Measurements from ENCODE around the gene CD209. TPM values are rescaled to one million over a fixed set of nuclear protein-coding genes. Genes with fewer than 3 reads are reported as not detected.

The CD209 gene
- total and polyA plus RNA-seq, 2 experiments from 2014 or later = not detected

DNA sequence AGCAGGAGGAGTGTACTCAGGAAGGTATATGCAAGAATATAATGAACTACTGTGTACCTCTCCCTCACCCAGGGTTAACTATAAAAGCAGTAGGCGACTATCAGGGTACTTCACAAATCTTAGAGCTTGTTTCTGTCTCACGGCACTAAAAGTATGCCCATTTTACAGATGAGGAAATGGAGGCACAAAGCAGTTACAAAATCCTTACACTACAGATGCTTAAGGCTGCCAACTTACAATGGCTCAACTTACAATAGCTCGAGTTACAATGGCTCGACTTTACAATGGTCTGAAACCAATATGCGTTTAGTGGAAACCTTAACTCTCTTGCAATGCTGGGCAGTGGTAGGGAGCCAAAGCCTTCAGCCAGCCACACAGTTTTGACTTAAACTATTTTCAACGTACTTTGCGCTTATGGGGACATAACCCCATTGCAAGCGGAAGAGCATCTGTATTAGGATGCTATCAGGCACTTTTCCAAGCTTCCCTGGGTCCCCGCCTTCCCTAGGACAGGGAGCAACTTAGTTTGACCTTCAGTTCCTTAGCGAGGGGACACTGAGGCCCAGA, 49.5 kb downstream of the CD209 start:
- Histone ChIP-seq H3K4me1 (ENCODE audit: insufficient read depth) (no peaks in the 10 kb centered on the region), H3K79me2 (ENCODE audit: insufficient read depth) (no peaks in the 10 kb centered on the region), H3K9me3 (ENCODE audit: low read depth) (no peaks in the 10 kb centered on the region), H3K36me3 (ENCODE audit: low read depth) (no peaks in the 10 kb centered on the region), H3K4me2 (ENCODE audit: unreplicated experiment) (no peak overlapping the region), H4K20me1 (ENCODE audit: insufficient read depth) (no peaks in the 10 kb centered on the region), H3K27me3 (replicated peaks; ENCODE audit: insufficient read depth) (no peaks in the 10 kb centered on the region; the same call in none of the 2 replicates), H2AFZ (no peak overlapping the region), H3K4me3 (no peak overlapping the region), H3F3A (ENCODE audit: insufficient read depth) (no peaks in the 10 kb centered on the region), H3K9me2 (ENCODE audit: insufficient read depth) (no peaks in the 10 kb centered on the region), H3K9ac (no peak overlapping the region), H3K27ac (no peak overlapping the region)
- WGBS, 2 experiments (ENCODE audit: low coverage in 1 of 2, low lambda C conversion rate in 2 of 2, missing lambda C conversion rate in 2 of 2) = 66 to 67% methylated on average over 10 of the region's 10 CpGs
- in situ Hi-C loops (cut with MboI) = no loop called here
- DNase-seq = no peak
- TF ChIP-seq EZH2 (IDR thresholded peaks at IDR 0.05; ENCODE audit: insufficient read depth, poor library complexity, severe bottlenecking) = no peak
- TF ChIP-seq EZH2phosphoT487 (IDR thresholded peaks at IDR 0.05; ENCODE audit: insufficient read depth, low read depth) = no peak

DNA sequence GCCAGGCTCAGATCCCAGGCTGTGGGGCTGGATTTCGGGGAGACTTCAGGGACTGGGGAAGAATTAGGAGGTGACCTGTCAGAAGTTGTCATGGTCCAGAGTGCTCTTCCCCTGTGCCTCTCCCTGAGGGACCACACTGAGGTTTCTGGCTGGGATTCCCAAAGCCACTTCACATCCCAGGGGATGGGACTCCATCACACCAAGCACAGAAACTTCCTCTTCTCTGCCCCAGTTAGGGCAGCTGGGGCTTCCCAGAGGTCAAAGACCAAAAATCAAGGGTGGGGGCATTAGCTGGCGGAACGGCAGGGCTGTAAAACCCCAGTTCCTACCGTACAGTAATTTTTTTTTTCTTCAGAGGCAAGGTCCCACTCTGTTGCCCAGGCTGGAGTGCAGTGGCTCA, 52.8 kb downstream of the CD209 start:
- no peak overlapping the region for H3K4me2 ChIP-seq (ENCODE audit: unreplicated experiment)
- no peak for TF ChIP-seq EZH2phosphoT487 (IDR thresholded peaks at IDR 0.05; ENCODE audit: insufficient read depth, low read depth)
- no peak for TF ChIP-seq EZH2 (IDR thresholded peaks at IDR 0.05; ENCODE audit: insufficient read depth, poor library complexity, severe bottlenecking)
- no peaks in the 10 kb centered on the region for H3F3A ChIP-seq (ENCODE audit: insufficient read depth)
- WGBS, 2 experiments (ENCODE audit: low coverage in 1 of 2, low lambda C conversion rate in 2 of 2, missing lambda C conversion rate in 2 of 2) = 38% methylated on average over 4 of the region's 4 CpGs
- DNase-seq = no peak
- H2AFZ ChIP-seq = no peak overlapping the region
- no peaks in the 10 kb centered on the region; the same call in none of the 2 replicates for H3K27me3 ChIP-seq (replicated peaks; ENCODE audit: insufficient read depth)
- H3K4me3 ChIP-seq = no peak overlapping the region
- no peak overlapping the region for H3K27ac ChIP-seq
- no peaks in the 10 kb centered on the region for H3K9me3 ChIP-seq (ENCODE audit: low read depth)
- no peak overlapping the region for H3K9ac ChIP-seq
- no peaks in the 10 kb centered on the region for H3K36me3 ChIP-seq (ENCODE audit: low read depth)
- no peaks in the 10 kb centered on the region for H3K9me2 ChIP-seq (ENCODE audit: insufficient read depth)
- H3K4me1 ChIP-seq (ENCODE audit: insufficient read depth) = no peaks in the 10 kb centered on the region
- no peaks in the 10 kb centered on the region for H4K20me1 ChIP-seq (ENCODE audit: insufficient read depth)
- in situ Hi-C loops (cut with MboI) = no loop called here
- no peaks in the 10 kb centered on the region for H3K79me2 ChIP-seq (ENCODE audit: insufficient read depth)

GRCh38 chr19:7692417-7693088, 54.8 kb downstream of the CD209 start:
- TF ChIP-seq EZH2 (IDR thresholded peaks at IDR 0.05; ENCODE audit: insufficient read depth, poor library complexity, severe bottlenecking) = no peak
- TF ChIP-seq EZH2phosphoT487 (IDR thresholded peaks at IDR 0.05; ENCODE audit: insufficient read depth, low read depth) = no peak
- H3K79me2 ChIP-seq (ENCODE audit: insufficient read depth) = no peaks in the 10 kb centered on the region
- H3K4me1 ChIP-seq (ENCODE audit: insufficient read depth) = no peaks in the 10 kb centered on the region
- no peak overlapping the region for H3K4me2 ChIP-seq (ENCODE audit: unreplicated experiment)
- 69 to 74% methylated on average over 13 of the region's 13 CpGs for WGBS, 2 experiments (ENCODE audit: low coverage in 1 of 2, low lambda C conversion rate in 2 of 2, missing lambda C conversion rate in 2 of 2)
- no peak overlapping the region for H3K9ac ChIP-seq
- DNase-seq = no peak
- H3K9me2 ChIP-seq (ENCODE audit: insufficient read depth) = no peaks in the 10 kb centered on the region
- H3K9me3 ChIP-seq (ENCODE audit: low read depth) = no peaks in the 10 kb centered on the region
- no peak overlapping the region for H3K27ac ChIP-seq
- no peak overlapping the region for H2AFZ ChIP-seq
- no peaks in the 10 kb centered on the region for H3F3A ChIP-seq (ENCODE audit: insufficient read depth)
- H3K36me3 ChIP-seq (ENCODE audit: low read depth) = no peaks in the 10 kb centered on the region
- in situ Hi-C loops (cut with MboI) = no loop called here
- no peaks in the 10 kb centered on the region; the same call in none of the 2 replicates for H3K27me3 ChIP-seq (replicated peaks; ENCODE audit: insufficient read depth)
- H3K4me3 ChIP-seq = no peak overlapping the region
- no peaks in the 10 kb centered on the region for H4K20me1 ChIP-seq (ENCODE audit: insufficient read depth)

- H4K20me1 ChIP-seq (ENCODE audit: insufficient read depth) = no peaks in the 10 kb centered on the region
- H3K4me2 ChIP-seq (ENCODE audit: unreplicated experiment) = no peak overlapping the region
- no peaks in the 10 kb centered on the region for H3K36me3 ChIP-seq (ENCODE audit: low read depth)
- H3F3A ChIP-seq (ENCODE audit: insufficient read depth) = no peaks in the 10 kb centered on the region
- H3K9me3 ChIP-seq (ENCODE audit: low read depth) = no peaks in the 10 kb centered on the region
- H2AFZ ChIP-seq = no peak overlapping the region
- no peak for TF ChIP-seq EZH2 (IDR thresholded peaks at IDR 0.05; ENCODE audit: insufficient read depth, poor library complexity, severe bottlenecking)
- no peak for TF ChIP-seq EZH2phosphoT487 (IDR thresholded peaks at IDR 0.05; ENCODE audit: insufficient read depth, low read depth)
- H3K27me3 ChIP-seq (replicated peaks; ENCODE audit: insufficient read depth) = no peaks in the 10 kb centered on the region; the same call in none of the 2 replicates
- no peaks in the 10 kb centered on the region for H3K4me1 ChIP-seq (ENCODE audit: insufficient read depth)
- in situ Hi-C loops (cut with MboI) = no loop called here
- no peak for DNase-seq
- H3K9ac ChIP-seq = no peak overlapping the region
- H3K79me2 ChIP-seq (ENCODE audit: insufficient read depth) = no peaks in the 10 kb centered on the region
- no peak overlapping the region for H3K27ac ChIP-seq
- H3K4me3 ChIP-seq = no peak overlapping the region
- H3K9me2 ChIP-seq (ENCODE audit: insufficient read depth) = no peaks in the 10 kb centered on the region
Observed at GRCh38 chr19:7691497-7691896, 55.8 kb downstream of the CD209 start.

Measured in GM23248 (cell line).